Astrocyte (in vitro differentiated cells and primary cell): ENCODE results near the gene CD209.

Experiments
- EZH2 ChIP-seq: IDR thresholded peaks from 2 replicates; pipeline ENCODE4 v1.6.1; 2012; ENCODE audit warnings: mild to moderate bottlenecking, low read length, inconsistent platforms; ENCODE audit not compliant: insufficient read depth
- TF ChIP-seq, protein P1 (sequence below): IDR thresholded peaks from 2 replicates; pipeline ENCODE4 v1.5.1; 2011; ENCODE audit warnings: low read depth, mild to moderate bottlenecking, inconsistent platforms, low read length, moderate library complexity; ENCODE audit not compliant: insufficient read depth

DNA sequence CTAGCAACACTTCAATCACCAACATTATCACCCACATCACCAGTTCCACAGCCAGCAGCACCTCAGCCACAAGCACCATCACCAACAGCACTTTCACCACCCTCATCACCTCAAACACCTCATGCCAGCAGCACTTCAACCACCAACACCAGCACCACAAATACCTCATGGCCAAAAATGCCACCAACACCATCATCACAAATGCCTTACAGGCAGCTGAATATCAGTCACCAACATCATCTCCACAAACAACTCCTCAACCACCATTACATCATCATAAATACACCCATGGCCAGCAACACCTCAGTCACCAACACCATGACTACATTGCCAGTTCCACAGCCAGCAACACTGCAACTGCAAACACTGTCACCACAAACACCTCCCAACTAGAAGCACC, 55.8 kb downstream of the CD209 start:
- TF ChIP-seq, protein P1, sequence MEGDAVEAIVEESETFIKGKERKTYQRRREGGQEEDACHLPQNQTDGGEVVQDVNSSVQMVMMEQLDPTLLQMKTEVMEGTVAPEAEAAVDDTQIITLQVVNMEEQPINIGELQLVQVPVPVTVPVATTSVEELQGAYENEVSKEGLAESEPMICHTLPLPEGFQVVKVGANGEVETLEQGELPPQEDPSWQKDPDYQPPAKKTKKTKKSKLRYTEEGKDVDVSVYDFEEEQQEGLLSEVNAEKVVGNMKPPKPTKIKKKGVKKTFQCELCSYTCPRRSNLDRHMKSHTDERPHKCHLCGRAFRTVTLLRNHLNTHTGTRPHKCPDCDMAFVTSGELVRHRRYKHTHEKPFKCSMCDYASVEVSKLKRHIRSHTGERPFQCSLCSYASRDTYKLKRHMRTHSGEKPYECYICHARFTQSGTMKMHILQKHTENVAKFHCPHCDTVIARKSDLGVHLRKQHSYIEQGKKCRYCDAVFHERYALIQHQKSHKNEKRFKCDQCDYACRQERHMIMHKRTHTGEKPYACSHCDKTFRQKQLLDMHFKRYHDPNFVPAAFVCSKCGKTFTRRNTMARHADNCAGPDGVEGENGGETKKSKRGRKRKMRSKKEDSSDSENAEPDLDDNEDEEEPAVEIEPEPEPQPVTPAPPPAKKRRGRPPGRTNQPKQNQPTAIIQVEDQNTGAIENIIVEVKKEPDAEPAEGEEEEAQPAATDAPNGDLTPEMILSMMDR, result no peak
- TF ChIP-seq EZH2, result no peak
